PFSK-1 (cell line): ENCODE measurements around the gene TRH.

Source experiments
- FOXP2 ChIP-seq: optimal IDR thresholded peaks from 2 replicates; pipeline ENCODE3; 2011; ENCODE audit warnings: borderline replicate concordance, control low read depth, inconsistent platforms; ENCODE audit not compliant: insufficient read depth; ENCODE audit errors: extremely low read length, extremely low read depth
- POLR2AphosphoS5 ChIP-seq: IDR thresholded peaks from 2 replicates; pipeline ENCODE4 v1.6.1; 2012; ENCODE audit warnings: low read depth, mild to moderate bottlenecking, control low read depth, low read length, moderate library complexity
- SIN3A ChIP-seq: IDR thresholded peaks from 2 replicates; pipeline ENCODE4 v1.6.1; 2012; ENCODE audit warnings: mild to moderate bottlenecking, low read length, moderate library complexity, borderline replicate concordance; ENCODE audit not compliant: insufficient read depth
- TAF1 ChIP-seq: IDR thresholded peaks from 2 replicates; pipeline ENCODE4 v1.6.1; 2012; ENCODE audit warnings: low read length, control low read depth, borderline replicate concordance; ENCODE audit not compliant: insufficient read depth
- TF ChIP-seq, protein P1 (sequence below), 2 experiments: IDR thresholded peaks; 2 replicates each; pipeline versions ENCODE4 v1.6.1 to v1.8.0; 2011 to 2012; ENCODE audit warnings: low read depth in 2 of 2, low read length in 2 of 2, control low read depth in 1 of 2, inconsistent platforms in 1 of 2, mild to moderate bottlenecking in 1 of 2, moderate library complexity in 1 of 2; ENCODE audit not compliant: insufficient read depth in 1 of 2

Gene TRH

DNA sequence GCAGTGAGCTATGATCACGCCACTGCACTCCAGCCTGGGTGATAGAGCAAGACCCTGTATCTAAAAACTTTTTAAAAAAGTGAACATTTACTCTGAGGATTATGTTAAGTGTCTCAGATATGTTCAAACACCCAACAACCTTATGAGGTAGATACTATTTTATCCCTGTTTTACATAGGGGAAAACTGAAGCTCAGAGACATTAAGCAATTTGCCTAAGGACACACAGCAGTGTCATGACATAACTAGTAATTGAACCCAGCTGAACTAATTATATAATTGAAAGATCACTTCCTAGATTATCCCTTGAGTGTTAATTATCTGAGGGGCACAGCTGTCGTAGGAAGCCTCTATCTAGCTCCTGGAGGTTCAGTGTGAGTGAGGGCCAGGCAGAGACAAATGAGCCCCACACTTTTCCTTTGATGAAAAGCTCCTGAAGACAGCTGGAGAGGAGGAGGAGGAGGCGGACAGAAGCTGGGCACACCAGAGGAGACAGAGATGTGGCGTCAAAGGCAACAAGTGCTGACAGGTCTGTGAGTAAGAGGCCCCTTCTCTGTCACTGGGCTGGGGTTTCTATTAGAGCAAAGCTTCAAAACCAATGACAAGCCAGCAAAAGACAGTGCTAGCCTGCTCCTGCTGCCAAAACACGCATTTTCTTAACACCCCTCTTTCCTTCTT, 20.5 kb downstream of the TRH start:
- TF ChIP-seq POLR2AphosphoS5 = no peak
- TF ChIP-seq, protein P1, sequence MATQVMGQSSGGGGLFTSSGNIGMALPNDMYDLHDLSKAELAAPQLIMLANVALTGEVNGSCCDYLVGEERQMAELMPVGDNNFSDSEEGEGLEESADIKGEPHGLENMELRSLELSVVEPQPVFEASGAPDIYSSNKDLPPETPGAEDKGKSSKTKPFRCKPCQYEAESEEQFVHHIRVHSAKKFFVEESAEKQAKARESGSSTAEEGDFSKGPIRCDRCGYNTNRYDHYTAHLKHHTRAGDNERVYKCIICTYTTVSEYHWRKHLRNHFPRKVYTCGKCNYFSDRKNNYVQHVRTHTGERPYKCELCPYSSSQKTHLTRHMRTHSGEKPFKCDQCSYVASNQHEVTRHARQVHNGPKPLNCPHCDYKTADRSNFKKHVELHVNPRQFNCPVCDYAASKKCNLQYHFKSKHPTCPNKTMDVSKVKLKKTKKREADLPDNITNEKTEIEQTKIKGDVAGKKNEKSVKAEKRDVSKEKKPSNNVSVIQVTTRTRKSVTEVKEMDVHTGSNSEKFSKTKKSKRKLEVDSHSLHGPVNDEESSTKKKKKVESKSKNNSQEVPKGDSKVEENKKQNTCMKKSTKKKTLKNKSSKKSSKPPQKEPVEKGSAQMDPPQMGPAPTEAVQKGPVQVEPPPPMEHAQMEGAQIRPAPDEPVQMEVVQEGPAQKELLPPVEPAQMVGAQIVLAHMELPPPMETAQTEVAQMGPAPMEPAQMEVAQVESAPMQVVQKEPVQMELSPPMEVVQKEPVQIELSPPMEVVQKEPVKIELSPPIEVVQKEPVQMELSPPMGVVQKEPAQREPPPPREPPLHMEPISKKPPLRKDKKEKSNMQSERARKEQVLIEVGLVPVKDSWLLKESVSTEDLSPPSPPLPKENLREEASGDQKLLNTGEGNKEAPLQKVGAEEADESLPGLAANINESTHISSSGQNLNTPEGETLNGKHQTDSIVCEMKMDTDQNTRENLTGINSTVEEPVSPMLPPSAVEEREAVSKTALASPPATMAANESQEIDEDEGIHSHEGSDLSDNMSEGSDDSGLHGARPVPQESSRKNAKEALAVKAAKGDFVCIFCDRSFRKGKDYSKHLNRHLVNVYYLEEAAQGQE (IDR thresholded peaks at IDR 0.05; ENCODE audit: insufficient read depth in 1 of 2, low read depth in 2 of 2, low read length in 2 of 2) = no peak
- TF ChIP-seq FOXP2 = no peak

DNA sequence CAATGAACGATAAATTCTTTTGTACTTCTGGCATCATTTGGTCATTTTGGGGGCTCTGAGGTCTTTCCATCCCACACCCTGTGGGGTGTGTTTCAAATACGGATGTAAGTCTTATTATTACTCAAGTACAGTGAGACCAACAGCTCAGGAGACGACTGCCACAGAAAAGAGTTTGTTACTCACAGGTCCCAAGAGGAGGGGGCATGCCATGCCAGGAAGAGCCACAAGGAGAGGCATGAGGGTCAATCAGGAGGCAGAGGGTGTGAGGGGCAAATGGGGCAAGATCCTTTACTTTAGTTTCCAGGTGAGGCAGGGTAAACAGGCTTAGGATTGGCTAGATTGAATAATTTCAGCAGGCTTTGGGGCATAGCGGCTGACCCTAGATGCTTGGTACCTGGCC, 21.6 kb downstream of the TRH start:
- no peak for TF ChIP-seq TAF1
- no peak for TF ChIP-seq POLR2AphosphoS5
- no peak for TF ChIP-seq SIN3A
- TF ChIP-seq, protein P1 (IDR thresholded peaks at IDR 0.05; ENCODE audit: insufficient read depth in 1 of 2, low read depth in 2 of 2, low read length in 2 of 2) = no peak
- no peak for TF ChIP-seq FOXP2

DNA sequence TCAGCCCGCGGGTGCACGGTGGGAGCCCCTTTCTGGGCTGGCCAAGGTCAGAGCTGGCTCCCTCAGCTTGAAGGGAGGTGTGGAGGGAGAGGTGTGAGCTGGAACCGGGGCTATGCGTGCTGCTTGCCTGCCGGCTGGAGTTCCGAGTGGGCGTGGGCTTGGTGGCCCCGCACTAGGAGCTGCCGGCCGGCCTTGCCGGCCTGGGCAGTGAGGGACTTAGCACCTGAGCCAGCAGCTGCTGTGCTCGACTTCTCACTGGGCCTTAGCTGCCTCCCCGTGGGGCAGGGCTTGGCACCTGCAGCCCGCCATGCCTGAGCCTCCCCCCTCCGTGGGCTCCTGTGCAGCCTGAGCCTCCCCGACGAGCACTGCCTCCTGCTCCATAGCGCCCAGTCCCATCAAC, 36.0 kb downstream of the TRH start:
- TF ChIP-seq POLR2AphosphoS5 = no peak
- no peak for TF ChIP-seq FOXP2
- TF ChIP-seq SIN3A = no peak
- TF ChIP-seq, protein P1 (IDR thresholded peaks at IDR 0.05; ENCODE audit: insufficient read depth in 1 of 2, low read depth in 2 of 2, low read length in 2 of 2) = no peak
- TF ChIP-seq TAF1 = no peak

DNA sequence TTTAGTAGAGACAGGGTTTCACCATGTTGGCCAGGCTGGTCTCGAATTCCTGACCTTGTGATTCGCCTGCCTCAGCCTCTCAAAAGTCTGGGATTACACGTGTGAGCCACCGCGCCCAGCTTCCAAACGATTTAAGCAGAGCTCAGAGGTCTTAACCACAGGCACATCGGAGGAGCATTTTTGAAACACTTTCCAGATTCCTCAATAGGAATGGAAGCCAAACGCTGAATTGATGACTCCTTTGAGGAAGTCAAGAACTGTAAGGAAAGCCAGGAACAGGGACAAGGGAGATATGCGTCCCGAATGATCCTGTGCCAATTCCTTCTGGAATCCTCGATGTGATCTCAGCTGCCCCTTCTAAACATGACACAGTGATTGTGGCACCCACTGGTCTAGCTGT, 40.0 kb downstream of the TRH start:
- TF ChIP-seq POLR2AphosphoS5 (no peak), TAF1 (no peak), SIN3A (no peak), FOXP2 (no peak)
- TF ChIP-seq, protein P1 (IDR thresholded peaks at IDR 0.05; ENCODE audit: insufficient read depth in 1 of 2, low read depth in 2 of 2, low read length in 2 of 2) = no peak
